Ishikawa (cell line): ENCODE results near the gene DDIT4.

Source experiments
- CEBPB ChIP-seq: IDR thresholded peaks from 2 replicates; pipeline ENCODE4 v1.6.1; 2012
- CREB1 ChIP-seq: IDR thresholded peaks from 2 replicates; pipeline ENCODE4 v1.6.1; 2012; ENCODE audit warnings: low read depth
- EGR1 ChIP-seq: IDR thresholded peaks from 2 replicates; pipeline ENCODE4 v1.6.1; 2012
- EP300 ChIP-seq: IDR thresholded peaks from 2 replicates; pipeline ENCODE4 v1.6.1; 2012; ENCODE audit warnings: borderline replicate concordance
- FOXM1 ChIP-seq: IDR thresholded peaks from 2 replicates; pipeline ENCODE4 v1.6.1; 2012; ENCODE audit warnings: low read depth, borderline replicate concordance
- NFIC ChIP-seq: IDR thresholded peaks from 2 replicates; pipeline ENCODE4 v1.6.1; 2012
- RAD21 ChIP-seq: IDR thresholded peaks from 2 replicates; pipeline ENCODE4 v1.6.1; 2012; ENCODE audit warnings: low read depth
- TAF1 ChIP-seq: IDR thresholded peaks from 2 replicates; pipeline ENCODE4 v1.6.1; 2012; ENCODE audit warnings: low read depth, mild to moderate bottlenecking
- TCF12 ChIP-seq: IDR thresholded peaks from 2 replicates; pipeline ENCODE4 v1.6.1; 2012; ENCODE audit warnings: low read depth
- TEAD4 ChIP-seq: IDR thresholded peaks from 2 replicates; pipeline ENCODE4 v1.6.1; 2012
- YY1 ChIP-seq: IDR thresholded peaks from 2 replicates; pipeline ENCODE4 v1.6.1; 2012; ENCODE audit warnings: low read depth
- ZBTB7A ChIP-seq: IDR thresholded peaks from 2 replicates; pipeline ENCODE4 v1.6.1; 2012; ENCODE audit warnings: low read depth
- TF ChIP-seq, protein P1 (sequence below): IDR thresholded peaks from 2 replicates; pipeline ENCODE4 v1.6.1; 2012
- TF ChIP-seq, protein P2 (sequence below): IDR thresholded peaks from 2 replicates; pipeline ENCODE4 v1.6.1; 2012
- TF ChIP-seq, protein P3 (sequence below): IDR thresholded peaks from 2 replicates; pipeline ENCODE4 v1.6.1; 2012; ENCODE audit warnings: low read depth, mild to moderate bottlenecking

DDIT4 gene

DNA sequence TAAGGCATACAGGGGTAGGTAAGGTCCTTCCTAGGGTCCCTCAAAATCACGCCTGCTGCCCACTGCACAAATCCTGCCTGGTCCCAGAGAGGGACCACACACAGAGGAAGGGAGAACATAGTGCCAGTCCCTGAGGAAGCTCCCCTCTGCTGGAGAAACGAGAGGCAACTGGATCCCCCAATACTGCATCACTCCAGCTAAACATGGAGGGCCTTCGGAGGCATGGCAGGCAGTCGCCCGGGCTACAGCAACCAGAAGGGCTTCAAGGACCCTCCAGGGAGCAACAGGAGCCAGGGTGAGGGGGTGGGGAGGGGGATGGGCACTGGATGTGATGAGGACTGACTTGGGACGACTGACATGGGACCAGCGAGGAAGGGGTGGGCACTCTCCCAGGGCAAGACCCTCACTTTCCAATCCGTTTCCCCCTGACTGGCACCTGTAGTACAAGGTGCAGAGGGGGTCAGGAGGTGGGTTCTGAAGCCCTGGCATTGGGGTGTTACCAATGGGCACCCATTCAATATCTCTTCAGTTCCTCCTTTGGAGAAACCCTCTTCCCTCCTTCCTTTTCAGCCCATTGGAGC is 21.7 kb downstream of the DDIT4 start:
- TF ChIP-seq FOXM1: no peak
- TF ChIP-seq ZBTB7A: no peak
- no peak for TF ChIP-seq TCF12
- no peak for TF ChIP-seq CREB1
- TF ChIP-seq CEBPB: no peak
- TF ChIP-seq, protein P1, sequence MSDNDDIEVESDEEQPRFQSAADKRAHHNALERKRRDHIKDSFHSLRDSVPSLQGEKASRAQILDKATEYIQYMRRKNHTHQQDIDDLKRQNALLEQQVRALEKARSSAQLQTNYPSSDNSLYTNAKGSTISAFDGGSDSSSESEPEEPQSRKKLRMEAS: no peak
- no peak for TF ChIP-seq NFIC
- no peak for TF ChIP-seq EGR1
- TF ChIP-seq RAD21: no peak
- TF ChIP-seq, protein P2, sequence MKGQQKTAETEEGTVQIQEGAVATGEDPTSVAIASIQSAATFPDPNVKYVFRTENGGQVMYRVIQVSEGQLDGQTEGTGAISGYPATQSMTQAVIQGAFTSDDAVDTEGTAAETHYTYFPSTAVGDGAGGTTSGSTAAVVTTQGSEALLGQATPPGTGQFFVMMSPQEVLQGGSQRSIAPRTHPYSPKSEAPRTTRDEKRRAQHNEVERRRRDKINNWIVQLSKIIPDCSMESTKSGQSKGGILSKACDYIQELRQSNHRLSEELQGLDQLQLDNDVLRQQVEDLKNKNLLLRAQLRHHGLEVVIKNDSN: no peak
- TF ChIP-seq, protein P3, sequence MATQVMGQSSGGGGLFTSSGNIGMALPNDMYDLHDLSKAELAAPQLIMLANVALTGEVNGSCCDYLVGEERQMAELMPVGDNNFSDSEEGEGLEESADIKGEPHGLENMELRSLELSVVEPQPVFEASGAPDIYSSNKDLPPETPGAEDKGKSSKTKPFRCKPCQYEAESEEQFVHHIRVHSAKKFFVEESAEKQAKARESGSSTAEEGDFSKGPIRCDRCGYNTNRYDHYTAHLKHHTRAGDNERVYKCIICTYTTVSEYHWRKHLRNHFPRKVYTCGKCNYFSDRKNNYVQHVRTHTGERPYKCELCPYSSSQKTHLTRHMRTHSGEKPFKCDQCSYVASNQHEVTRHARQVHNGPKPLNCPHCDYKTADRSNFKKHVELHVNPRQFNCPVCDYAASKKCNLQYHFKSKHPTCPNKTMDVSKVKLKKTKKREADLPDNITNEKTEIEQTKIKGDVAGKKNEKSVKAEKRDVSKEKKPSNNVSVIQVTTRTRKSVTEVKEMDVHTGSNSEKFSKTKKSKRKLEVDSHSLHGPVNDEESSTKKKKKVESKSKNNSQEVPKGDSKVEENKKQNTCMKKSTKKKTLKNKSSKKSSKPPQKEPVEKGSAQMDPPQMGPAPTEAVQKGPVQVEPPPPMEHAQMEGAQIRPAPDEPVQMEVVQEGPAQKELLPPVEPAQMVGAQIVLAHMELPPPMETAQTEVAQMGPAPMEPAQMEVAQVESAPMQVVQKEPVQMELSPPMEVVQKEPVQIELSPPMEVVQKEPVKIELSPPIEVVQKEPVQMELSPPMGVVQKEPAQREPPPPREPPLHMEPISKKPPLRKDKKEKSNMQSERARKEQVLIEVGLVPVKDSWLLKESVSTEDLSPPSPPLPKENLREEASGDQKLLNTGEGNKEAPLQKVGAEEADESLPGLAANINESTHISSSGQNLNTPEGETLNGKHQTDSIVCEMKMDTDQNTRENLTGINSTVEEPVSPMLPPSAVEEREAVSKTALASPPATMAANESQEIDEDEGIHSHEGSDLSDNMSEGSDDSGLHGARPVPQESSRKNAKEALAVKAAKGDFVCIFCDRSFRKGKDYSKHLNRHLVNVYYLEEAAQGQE: no peak
- no peak for TF ChIP-seq EP300
- TF ChIP-seq TEAD4: no peak
- no peak for TF ChIP-seq TAF1
- no peak for TF ChIP-seq YY1

DNA sequence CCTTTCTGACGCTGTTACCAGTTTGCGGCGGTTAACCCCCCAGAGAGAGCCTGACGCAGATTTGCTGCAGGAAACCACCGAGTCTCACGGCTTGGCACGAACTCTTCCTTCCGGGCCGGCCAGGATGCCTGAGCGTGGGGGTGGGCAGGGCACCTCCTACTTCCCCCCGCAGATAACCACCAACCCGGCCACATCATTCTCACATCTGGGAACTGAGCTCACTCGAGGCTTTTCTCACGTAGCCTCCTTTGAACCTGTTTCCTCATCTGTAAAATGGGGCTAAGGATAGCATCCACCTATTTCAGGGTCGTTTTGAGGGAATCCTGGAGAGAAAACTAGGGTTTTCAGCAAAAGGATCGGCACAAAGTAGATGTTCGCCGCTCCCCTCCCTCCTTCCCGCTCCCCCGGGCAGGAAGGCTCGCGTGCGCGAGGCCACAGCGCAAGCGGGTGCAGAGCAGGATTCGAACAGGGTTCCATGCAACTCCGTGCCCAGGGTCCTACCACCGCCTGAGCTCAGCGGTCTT is 23.6 kb downstream of the DDIT4 start:
- no peak for TF ChIP-seq CREB1
- TF ChIP-seq YY1: no peak
- TF ChIP-seq, protein P3: no peak
- no peak for TF ChIP-seq ZBTB7A

DNA sequence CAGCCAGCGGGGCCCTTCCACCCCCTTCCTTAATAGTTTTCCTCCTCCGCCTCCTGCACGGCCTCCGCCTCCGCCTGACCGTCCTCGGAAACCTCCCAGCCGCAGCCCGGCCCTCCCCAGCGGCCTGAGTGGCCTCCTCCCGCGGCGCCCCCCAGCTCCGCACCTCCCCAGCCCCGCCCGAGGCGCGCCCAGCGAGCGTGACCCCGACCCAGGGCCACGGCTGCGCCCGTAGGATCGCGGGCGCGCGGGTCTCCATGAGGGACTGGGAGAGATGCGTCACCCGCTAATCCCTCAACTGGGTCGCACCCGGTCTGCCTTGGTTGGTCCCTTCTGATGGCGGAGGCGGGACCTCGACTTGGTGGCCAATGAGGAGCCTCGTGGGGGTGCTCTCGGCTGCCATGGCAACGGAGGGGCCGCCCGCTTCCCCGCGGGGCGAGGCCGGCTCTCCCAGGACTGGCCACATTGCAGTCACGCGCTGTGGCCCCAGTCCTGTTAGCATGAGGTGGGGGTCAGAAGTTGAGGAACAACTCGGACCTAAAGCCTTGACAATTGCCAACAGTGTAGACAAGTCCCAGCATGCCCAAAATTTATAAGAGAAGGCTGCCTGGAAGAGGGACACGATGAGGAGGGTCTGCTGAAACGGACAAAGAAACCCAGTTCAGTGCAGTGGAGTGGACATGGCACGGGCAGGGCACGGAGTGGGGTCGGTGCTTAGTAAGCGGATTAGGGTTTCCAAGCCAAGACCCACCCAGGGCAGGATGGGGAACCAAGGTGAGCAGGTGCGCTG is 24.3 kb downstream of the DDIT4 start:
- TF ChIP-seq CEBPB (no peak; the same call in 1 of the 2 replicates), CREB1 (no peak), TAF1 (no peak), ZBTB7A (peak; percentile 78; the same call in 1 of the 2 replicates), TCF12 (peak; percentile 50; the same call in 1 of the 2 replicates), FOXM1 (no peak), NFIC (no peak), TEAD4 (no peak), EP300 (peak; percentile 31; the same call in 1 of the 2 replicates), RAD21 (0 out of 2 replicates have a peak, but pooled peaks have one; percentile 1), YY1 (peak; percentile 20; the same call in 1 of the 2 replicates), EGR1 (peak; percentile 3; the same call in 1 of the 2 replicates)
- TF ChIP-seq, protein P2: peak; percentile 73
- TF ChIP-seq, protein P1: peak; percentile 93
- TF ChIP-seq, protein P3: no peak
